ENCODE results near the gene EGLN1. TPM values are rescaled to one million over a fixed set of nuclear protein-coding genes. Genes with fewer than 3 reads are reported as not detected.

Gene EGLN1
- total and polyA plus RNA-seq, 2 of the 8 experiments (the other 6 are each of a cell fraction or from before 2014, with no cell fraction given), result 4.0 to 6.4 TPM

- TF ChIP-seq CHD7 (IDR thresholded peaks at IDR 0.05; ENCODE audit: insufficient replicate concordance, low read length), result no peak
- no peak for TF ChIP-seq CBX5 (IDR thresholded peaks at IDR 0.05; ENCODE audit: low read depth, low read length)
- no peak for TF ChIP-seq TCF12 (IDR thresholded peaks at IDR 0.05; ENCODE audit: low read depth, low read length)
These were observed 5.2 kb downstream of the EGLN1 start (continued) for GRCh38 chr1:231416901-231417300.

Data from H1 (cell line).